Memory B cell (primary cell): ENCODE results near the gene KIAA1755.

Source experiments
- ATAC-seq: fragments of 150-1000 bp; cut with Tn5 transposase; 2 replicates; pipeline ENCODE4 v1.10.0; 2021; ENCODE audit warnings: low read depth, mild to moderate bottlenecking, moderate library complexity
- DNase-seq, 2 donors: peaks; one replicate each; pipeline ENCODE4 v3.0.0; 2022; ENCODE audit warnings: low spot score in 2 of 2
- H3K27ac Mint-ChIP-seq: one replicate; pipeline ENCODE4 v1.8.0; 2022; ENCODE audit warnings: mild to moderate bottlenecking, moderate library complexity, mixed read lengths
- H3K27me3 Mint-ChIP-seq: one replicate; pipeline ENCODE4 v1.8.0; 2022; ENCODE audit warnings: mixed read lengths
- H3K36me3 Mint-ChIP-seq: one replicate; pipeline ENCODE4 v1.8.0; 2022; ENCODE audit warnings: mild to moderate bottlenecking, mixed read lengths
- H3K4me1 Mint-ChIP-seq: one replicate; pipeline ENCODE4 v1.8.0; 2022; ENCODE audit warnings: mixed read lengths
- H3K4me3 Mint-ChIP-seq: one replicate; pipeline ENCODE4 v1.8.0; 2022; ENCODE audit warnings: mild to moderate bottlenecking, moderate library complexity, mixed read lengths
- H3K9me3 Mint-ChIP-seq: one replicate; pipeline ENCODE4 v1.8.0; 2022; ENCODE audit warnings: mixed read lengths

The KIAA1755 gene

GRCh38 chr20:38278763-38279162 lies 18.2 kb upstream of the KIAA1755 start:
- Mint-ChIP-seq H3K36me3 (no peaks in the 10 kb centered on the region), H3K4me3 (no peak overlapping the region), H3K27ac (no peak overlapping the region), H3K27me3 (no peaks in the 10 kb centered on the region), H3K9me3 (no peaks in the 10 kb centered on the region), H3K4me1 (no peaks in the 10 kb centered on the region)
- DNase-seq (no peak), ATAC-seq (no peak)

GRCh38 chr20:38278131-38278530 lies 17.6 kb upstream of the KIAA1755 start:
- Mint-ChIP-seq H3K9me3 (no peaks in the 10 kb centered on the region), H3K4me1 (no peaks in the 10 kb centered on the region), H3K36me3 (no peaks in the 10 kb centered on the region), H3K4me3 (no peak overlapping the region), H3K27me3 (no peaks in the 10 kb centered on the region), H3K27ac (no peak overlapping the region)
- ATAC-seq (no peak), DNase-seq (no peak)

GRCh38 chr20:38277691-38278090 lies 17.2 kb upstream of the KIAA1755 start:
- no peaks in the 10 kb centered on the region for H3K9me3 Mint-ChIP-seq
- H3K27ac Mint-ChIP-seq, result no peak overlapping the region
- DNase-seq (no peak), ATAC-seq (no peak)
- H3K27me3 Mint-ChIP-seq, result no peaks in the 10 kb centered on the region
- H3K4me3 Mint-ChIP-seq, result no peak overlapping the region
- no peaks in the 10 kb centered on the region for H3K4me1 Mint-ChIP-seq
- H3K36me3 Mint-ChIP-seq, result no peaks in the 10 kb centered on the region

GRCh38 chr20:38277285-38277684 lies 16.8 kb upstream of the KIAA1755 start:
- no peak overlapping the region for H3K27ac Mint-ChIP-seq
- ATAC-seq, result no peak
- no peak overlapping the region for H3K4me3 Mint-ChIP-seq
- DNase-seq, result no peak
- no peaks in the 10 kb centered on the region for H3K9me3 Mint-ChIP-seq
- H3K4me1 Mint-ChIP-seq, result no peaks in the 10 kb centered on the region
- H3K36me3 Mint-ChIP-seq, result no peaks in the 10 kb centered on the region
- no peaks in the 10 kb centered on the region for H3K27me3 Mint-ChIP-seq

- Mint-ChIP-seq H3K36me3 (no peaks in the 10 kb centered on the region), H3K27ac (no peak overlapping the region), H3K27me3 (peaks cover 2% of the 10 kb centered on the region), H3K4me1 (no peaks in the 10 kb centered on the region), H3K9me3 (no peaks in the 10 kb centered on the region), H3K4me3 (no peak overlapping the region)
- ATAC-seq (no peak), DNase-seq (no peak)
These were observed 15.4 kb upstream of the KIAA1755 start for GRCh38 chr20:38275815-38276550.

GRCh38 chr20:38272961-38273360 lies 12.4 kb upstream of the KIAA1755 start:
- Mint-ChIP-seq H3K4me3 (no peak overlapping the region), H3K4me1 (no peaks in the 10 kb centered on the region), H3K27me3 (peaks cover 12% of the 10 kb centered on the region), H3K9me3 (no peaks in the 10 kb centered on the region), H3K27ac (no peak overlapping the region), H3K36me3 (no peaks in the 10 kb centered on the region)
- ATAC-seq (no peak), DNase-seq (no peak)

GRCh38 chr20:38272398-38272797 lies 11.9 kb upstream of the KIAA1755 start:
- H3K9me3 Mint-ChIP-seq, result no peaks in the 10 kb centered on the region
- no peaks in the 10 kb centered on the region for H3K4me1 Mint-ChIP-seq
- no peak overlapping the region for H3K4me3 Mint-ChIP-seq
- H3K27ac Mint-ChIP-seq, result no peak overlapping the region
- DNase-seq, result no peak
- peaks cover 12% of the 10 kb centered on the region for H3K27me3 Mint-ChIP-seq
- no peaks in the 10 kb centered on the region for H3K36me3 Mint-ChIP-seq
- ATAC-seq, result no peak

- Mint-ChIP-seq H3K36me3 (no peaks in the 10 kb centered on the region), H3K27ac (no peak overlapping the region), H3K4me3 (no peak overlapping the region), H3K4me1 (no peaks in the 10 kb centered on the region), H3K9me3 (no peaks in the 10 kb centered on the region), H3K27me3 (peaks cover 12% of the 10 kb centered on the region)
- ATAC-seq, result no peak
- DNase-seq, result no peak
These were observed 11.1 kb upstream of the KIAA1755 start for GRCh38 chr20:38271608-38272120.

GRCh38 chr20:38270869-38271605 lies 10.5 kb upstream of the KIAA1755 start:
- Mint-ChIP-seq H3K27me3 (peaks cover 15% of the 10 kb centered on the region), H3K27ac (no peak overlapping the region), H3K4me1 (no peaks in the 10 kb centered on the region), H3K4me3 (no peak overlapping the region), H3K36me3 (no peaks in the 10 kb centered on the region), H3K9me3 (no peaks in the 10 kb centered on the region)
- ATAC-seq (no peak), DNase-seq (no peak)

- no peaks in the 10 kb centered on the region for H3K4me1 Mint-ChIP-seq
- peaks cover 3% of the 10 kb centered on the region for H3K9me3 Mint-ChIP-seq
- no peak for ATAC-seq
- no peak overlapping the region for H3K4me3 Mint-ChIP-seq
- H3K27ac Mint-ChIP-seq, result no peak overlapping the region
- H3K36me3 Mint-ChIP-seq, result no peaks in the 10 kb centered on the region
- no peak for DNase-seq
- peaks cover 17% of the 10 kb centered on the region for H3K27me3 Mint-ChIP-seq
These were observed 9.2 kb upstream of the KIAA1755 start for GRCh38 chr20:38269715-38270114.

- peaks cover 21% of the 10 kb centered on the region for H3K27me3 Mint-ChIP-seq
- H3K27ac Mint-ChIP-seq, result no peak overlapping the region
- H3K4me3 Mint-ChIP-seq, result no peak overlapping the region
- no peaks in the 10 kb centered on the region for H3K36me3 Mint-ChIP-seq
- no peaks in the 10 kb centered on the region for H3K4me1 Mint-ChIP-seq
- no peak for ATAC-seq
- no peak for DNase-seq
- H3K9me3 Mint-ChIP-seq, result peaks cover 3% of the 10 kb centered on the region
These were observed 8.5 kb upstream of the KIAA1755 start for GRCh38 chr20:38269040-38269439.

- Mint-ChIP-seq H3K27me3 (peaks cover 21% of the 10 kb centered on the region), H3K36me3 (no peaks in the 10 kb centered on the region), H3K27ac (no peak overlapping the region), H3K4me1 (no peaks in the 10 kb centered on the region), H3K9me3 (peaks cover 3% of the 10 kb centered on the region), H3K4me3 (no peak overlapping the region)
- ATAC-seq (no peak), DNase-seq (no peak)
These were observed 7.5 kb upstream of the KIAA1755 start for GRCh38 chr20:38267901-38268514.

GRCh38 chr20:38267296-38267695 lies 6.8 kb upstream of the KIAA1755 start:
- DNase-seq (no peak), ATAC-seq (no peak)
- H3K4me1 Mint-ChIP-seq, result no peaks in the 10 kb centered on the region
- H3K36me3 Mint-ChIP-seq, result no peaks in the 10 kb centered on the region
- H3K9me3 Mint-ChIP-seq, result peaks cover 3% of the 10 kb centered on the region
- no peak overlapping the region for H3K4me3 Mint-ChIP-seq
- peaks cover 22% of the 10 kb centered on the region for H3K27me3 Mint-ChIP-seq
- no peak overlapping the region for H3K27ac Mint-ChIP-seq

- DNase-seq (no peak), ATAC-seq (no peak)
- Mint-ChIP-seq H3K4me3 (no peak overlapping the region), H3K9me3 (peaks cover 3% of the 10 kb centered on the region), H3K27me3 (peaks cover 25% of the 10 kb centered on the region), H3K4me1 (no peaks in the 10 kb centered on the region), H3K36me3 (no peaks in the 10 kb centered on the region), H3K27ac (no peak overlapping the region)
These were observed 5.9 kb upstream of the KIAA1755 start for GRCh38 chr20:38266426-38266825.
